Stimulated activated naive CD8-positive, alpha-beta T cell treated with anti-CD3 and anti-CD28 coated beads, Interleukin-15, Interleukin-2, amounts not matched to agents 100 U/mL and 50 U/mL, for 24 hours (primary cell): ENCODE measurements around the gene GRID2IP.
"Not testable (repeated sequence)": the region's sequence is repeated elsewhere in the genome, so short reads cannot be mapped to it uniquely, and the experiment has no call there.

Experiments used
- ATAC-seq: fragments of 150-1000 bp; cut with Tn5 transposase; one replicate; pipeline ENCODE4 v1.10.0; 2021
- DNase-seq: peaks from one replicate; pipeline ENCODE4 v3.0.0; 2021

The GRID2IP gene

GRCh38 chr7:6487184-6487545, 64.1 kb downstream of the GRID2IP start:
- DNase-seq (no peak), ATAC-seq (no peak)

- ATAC-seq (no peak), DNase-seq (no peak)
These were observed 64.7 kb downstream of the GRID2IP start for GRCh38 chr7:6486438-6487183.

DNA sequence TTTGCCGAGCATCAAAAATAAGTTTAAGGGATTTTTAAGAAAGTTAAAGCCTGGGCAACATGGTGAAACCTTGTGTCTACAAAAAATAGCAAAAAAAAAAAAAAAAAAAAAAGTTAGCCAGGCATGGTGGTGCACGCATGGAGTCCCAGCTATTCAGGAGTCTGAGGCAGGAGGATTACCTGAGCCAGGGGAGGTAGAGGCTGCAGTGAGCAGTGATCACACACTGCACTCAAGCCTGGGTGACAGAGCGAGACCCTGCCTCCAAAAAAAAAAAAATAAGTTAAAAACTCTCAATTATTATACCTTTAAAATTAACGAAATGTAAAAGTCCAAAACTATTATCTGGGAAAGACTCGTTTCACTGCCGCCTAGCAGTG, 68.5 kb downstream of the GRID2IP start:
- no peak for ATAC-seq

DNA sequence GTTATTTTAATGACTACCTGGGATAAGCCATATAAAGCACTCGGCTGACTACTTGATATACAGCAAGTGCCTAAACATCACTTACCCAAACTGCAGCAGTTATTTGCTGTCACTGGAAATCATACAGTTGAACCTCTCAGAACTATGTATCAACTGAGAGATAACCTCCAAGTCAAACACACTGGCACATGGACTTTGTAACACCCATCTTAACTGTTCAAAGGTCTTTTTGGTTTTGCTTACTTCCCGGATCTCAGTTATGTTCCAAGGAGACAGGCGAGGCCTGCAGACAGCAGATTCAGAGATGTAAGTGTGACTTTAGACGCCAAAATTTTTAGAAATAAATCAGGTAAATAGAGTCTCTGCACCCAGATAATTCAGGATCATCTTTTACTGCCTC, 69.0 kb downstream of the GRID2IP start:
- DNase-seq = no peak
- no peak for ATAC-seq

More for the DNA sequence above, 68.5 kb downstream of the GRID2IP start:
- no peak for DNase-seq

DNA sequence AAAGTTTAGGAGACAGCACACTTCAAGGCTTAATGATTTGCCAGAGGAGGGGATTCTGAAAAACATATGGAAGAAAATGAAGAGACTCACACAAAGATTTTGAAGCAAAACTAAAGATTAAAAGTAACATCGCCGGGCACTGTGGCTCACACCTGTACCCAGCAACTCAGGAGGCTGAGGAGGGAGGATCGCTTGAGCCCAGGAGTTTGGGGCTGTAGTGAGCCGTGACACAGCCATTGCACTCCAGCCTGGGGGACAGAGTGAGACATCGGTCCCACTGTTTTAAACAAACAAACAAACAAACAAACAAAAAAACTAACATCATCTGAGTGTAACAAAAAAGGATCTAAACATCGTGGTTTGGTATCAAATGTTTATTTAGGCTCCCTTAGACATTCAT, 69.8 kb downstream of the GRID2IP start:
- DNase-seq (no peak), ATAC-seq (no peak)

DNA sequence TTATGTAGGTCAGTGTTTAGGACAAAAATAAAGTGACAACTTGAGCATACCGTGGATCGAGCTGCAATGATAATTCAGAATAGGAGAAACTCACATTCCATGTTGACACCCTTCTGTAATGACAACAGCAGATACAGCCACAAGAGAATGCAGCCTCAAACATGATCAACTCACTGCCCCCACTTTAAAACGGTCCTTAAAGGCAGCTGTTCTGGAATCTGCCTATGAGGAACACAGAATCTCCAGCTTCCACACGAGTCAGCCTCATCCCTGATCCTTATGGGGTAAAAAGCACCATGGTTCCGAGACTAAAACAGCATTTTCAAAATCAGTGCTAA, 71.0 kb downstream of the GRID2IP start:
- no peak for ATAC-seq

GRCh38 chr7:6479067-6479466, 72.2 kb downstream of the GRID2IP start:
- DNase-seq (no peak), ATAC-seq (no peak)

More for the DNA sequence above, 71.0 kb downstream of the GRID2IP start:
- DNase-seq = no peak

- no peak for DNase-seq
- ATAC-seq = no peak
These were observed 73.1 kb downstream of the GRID2IP start for GRCh38 chr7:6478186-6478585.

- DNase-seq = no peak
These were observed 74.0 kb downstream of the GRID2IP start for GRCh38 chr7:6477318-6477660.

GRCh38 chr7:6476596-6477317, 74.5 kb downstream of the GRID2IP start:
- DNase-seq (no peak), ATAC-seq (no peak)

More at GRCh38 chr7:6477318-6477660, 74.0 kb downstream of the GRID2IP start:
- no peak for ATAC-seq

DNA sequence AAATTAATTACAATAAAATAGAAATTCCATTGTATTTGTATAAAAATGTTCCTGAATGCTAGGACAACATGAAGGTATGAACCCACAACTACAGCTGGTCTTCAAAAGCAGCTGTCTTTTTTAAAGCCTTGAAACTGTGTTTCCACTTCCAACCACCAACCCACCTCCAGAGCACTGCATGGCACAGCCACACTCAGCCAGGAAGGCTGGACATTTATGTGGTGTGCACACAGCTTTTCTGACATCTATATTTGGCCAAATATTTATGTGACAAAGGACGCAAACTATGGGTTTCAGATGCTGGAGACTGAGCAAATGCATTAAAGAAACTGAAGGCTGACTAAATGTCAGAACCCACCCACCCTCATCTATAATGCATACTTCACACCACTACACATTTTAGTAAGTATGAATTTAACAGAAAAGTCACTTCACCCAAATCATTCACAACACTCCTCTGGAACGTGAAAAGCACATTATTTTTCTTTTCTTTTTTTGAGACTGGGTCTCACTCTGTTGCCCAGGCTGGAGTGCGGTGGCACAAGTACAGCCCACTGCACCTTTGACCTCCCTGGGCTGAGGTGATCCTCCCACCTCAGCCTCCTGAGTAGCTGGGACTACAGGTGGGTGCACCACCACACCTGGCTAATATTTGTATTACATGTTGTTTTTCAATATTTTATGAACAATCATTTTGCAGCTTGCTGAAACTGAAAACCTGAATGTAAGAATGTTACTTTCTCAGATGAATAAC, 75.7 kb downstream of the GRID2IP start:
- ATAC-seq (no peak), DNase-seq (no peak)

- no peak for DNase-seq
- ATAC-seq = no peak
These were observed 85.4 kb downstream of the GRID2IP start for GRCh38 chr7:6465862-6466261.

GRCh38 chr7:6463609-6464008, 87.7 kb downstream of the GRID2IP start:
- not testable (repeated sequence) for ATAC-seq, DNase-seq

DNA sequence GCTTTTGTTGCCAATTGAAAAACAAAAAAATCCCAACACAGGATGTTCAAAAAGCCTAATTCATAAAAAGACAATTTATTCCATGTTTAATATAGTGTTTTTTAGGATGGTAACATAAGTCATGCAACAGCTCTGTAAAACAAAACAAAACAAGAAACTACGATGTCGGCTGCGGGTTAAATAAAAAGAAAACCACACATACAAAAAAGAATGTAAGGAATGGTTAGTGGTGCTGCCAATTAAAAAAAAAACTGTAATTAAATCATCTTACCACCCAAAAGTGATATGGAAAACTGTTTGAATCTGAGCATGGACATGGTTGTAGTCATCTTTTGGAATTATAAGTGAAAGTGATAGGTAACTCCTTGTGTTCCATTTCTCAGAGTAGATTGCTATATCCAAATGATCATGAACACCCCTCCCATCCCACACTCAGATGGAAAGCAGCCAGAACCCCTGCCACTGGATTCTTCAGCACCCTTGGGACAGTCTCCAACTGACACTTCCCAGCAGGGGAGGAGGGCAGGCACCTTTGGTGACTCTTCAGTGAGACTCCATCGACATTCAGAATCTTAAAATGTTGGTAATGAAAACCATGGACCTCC, 89.2 kb downstream of the GRID2IP start:
- DNase-seq = no peak

DNA sequence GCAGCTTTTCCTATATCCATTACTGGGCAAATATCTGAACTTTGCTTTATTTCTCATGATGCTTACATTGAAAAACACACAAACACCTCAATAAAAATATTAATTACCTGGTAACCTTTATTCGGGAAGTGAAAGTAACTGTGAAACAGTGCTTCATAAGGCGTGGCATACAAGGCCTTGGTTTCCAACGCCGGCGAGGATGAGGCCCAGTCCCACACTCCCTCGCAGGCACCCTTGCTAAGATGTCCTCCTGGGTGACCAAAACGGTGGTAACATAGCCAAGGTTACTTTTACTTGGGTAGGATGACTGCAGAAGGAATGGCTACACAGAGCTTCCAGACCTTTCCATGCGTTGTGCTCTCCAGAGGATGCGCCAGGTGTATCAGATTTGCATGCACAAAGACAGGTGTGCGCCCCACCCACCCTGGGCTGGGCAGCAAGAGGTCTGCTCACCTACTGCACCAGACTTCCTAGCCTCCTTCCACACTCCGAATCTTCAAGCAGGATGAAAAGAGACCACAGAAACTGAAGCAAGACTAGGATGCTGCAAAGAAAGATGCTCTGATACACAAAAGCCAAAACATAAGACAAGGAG, 90.2 kb downstream of the GRID2IP start:
- ATAC-seq (no peak), DNase-seq (no peak)

More for the DNA sequence above, 89.2 kb downstream of the GRID2IP start:
- ATAC-seq = no peak

- DNase-seq (no peak), ATAC-seq (no peak)
These were observed 91.0 kb downstream of the GRID2IP start for GRCh38 chr7:6460303-6460702.

GRCh38 chr7:6458676-6459075, 92.6 kb downstream of the GRID2IP start:
- ATAC-seq = peak; percentile 36
- not testable (repeated sequence) for DNase-seq

DNA sequence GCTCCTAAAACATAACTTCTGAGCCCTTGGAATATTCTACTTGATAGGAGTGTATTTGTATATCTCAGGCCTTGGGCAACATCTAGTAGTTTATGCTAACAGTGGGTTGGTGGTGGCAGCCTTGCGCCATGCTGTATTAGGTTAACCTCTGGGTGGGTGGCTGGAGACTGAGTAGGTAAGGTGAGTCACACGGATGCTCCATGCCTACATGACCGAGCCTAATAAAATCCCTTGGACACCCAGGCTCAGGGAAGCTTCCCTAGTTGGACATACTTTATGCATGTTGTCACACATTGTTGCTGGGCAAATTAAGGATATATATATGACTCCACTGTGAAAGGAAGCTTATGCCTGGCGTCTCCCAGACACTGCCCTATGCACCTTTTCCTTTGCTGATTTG, 97.5 kb downstream of the GRID2IP start:
- no peak for DNase-seq
- no peak for ATAC-seq

DNA sequence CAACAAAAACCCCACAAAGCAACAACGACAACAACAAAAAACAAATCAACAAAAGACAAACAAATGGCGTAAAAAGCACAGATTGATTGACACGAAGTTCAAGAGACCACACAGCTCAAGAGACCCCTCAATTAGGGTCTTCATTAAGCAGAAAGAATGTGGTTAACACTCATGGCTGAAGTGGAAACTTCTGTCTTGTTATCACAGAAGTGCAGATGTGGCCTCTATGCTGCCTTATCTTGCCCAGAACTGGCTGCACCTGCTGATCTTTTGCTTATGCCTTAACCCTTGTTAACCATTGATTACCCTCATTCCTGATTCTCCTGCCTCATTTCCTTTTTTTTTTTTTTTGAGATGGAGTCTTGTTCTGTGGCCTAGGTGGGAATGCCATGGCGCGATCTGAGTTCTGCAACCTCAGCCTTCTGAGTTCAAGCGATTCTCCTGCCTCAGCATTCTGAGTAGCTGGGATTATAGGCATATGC, 100.0 kb downstream of the GRID2IP start:
- ATAC-seq (no peak), DNase-seq (no peak)

DNA sequence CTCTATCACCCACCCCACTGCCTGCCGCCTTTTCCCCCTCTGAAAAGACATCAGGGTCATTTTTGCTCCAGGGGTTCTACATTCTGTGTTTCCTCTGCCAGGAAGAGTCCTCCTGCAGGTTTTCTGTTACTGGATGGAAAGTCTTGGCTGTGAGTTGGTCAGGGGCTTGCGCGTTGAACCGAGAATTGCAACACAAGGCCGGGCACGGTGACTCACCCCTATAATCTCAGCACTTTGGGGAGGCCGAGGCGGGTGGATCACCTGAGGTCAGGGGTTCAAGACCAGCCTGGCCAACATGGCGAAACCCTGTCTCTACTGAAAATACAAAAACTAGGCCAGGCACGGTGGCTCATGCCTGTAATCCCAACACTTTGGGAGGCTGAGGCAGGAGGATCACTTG, 100.7 kb downstream of the GRID2IP start:
- ATAC-seq, DNase-seq: not testable (repeated sequence)

GRCh38 chr7:6449884-6450283, 101.4 kb downstream of the GRID2IP start:
- ATAC-seq, DNase-seq: not testable (repeated sequence)

GRCh38 chr7:6448943-6449543, 102.2 kb downstream of the GRID2IP start:
- no peak for ATAC-seq
- DNase-seq = no peak
